PFSK-1 (cell line): Measurements from ENCODE around the gene GUCA1C.

Experiments
- FOXP2 ChIP-seq: optimal IDR thresholded peaks from 2 replicates; pipeline ENCODE3; 2011; ENCODE audit warnings: borderline replicate concordance, control low read depth, inconsistent platforms; ENCODE audit not compliant: insufficient read depth; ENCODE audit errors: extremely low read length, extremely low read depth
- POLR2AphosphoS5 ChIP-seq: IDR thresholded peaks from 2 replicates; pipeline ENCODE4 v1.6.1; 2012; ENCODE audit warnings: low read depth, mild to moderate bottlenecking, control low read depth, low read length, moderate library complexity
- REST ChIP-seq, 2 experiments: IDR thresholded peaks; 2 replicates each; pipeline versions ENCODE4 v1.6.1 to v1.8.0; 2011 to 2012; ENCODE audit warnings: low read depth in 2 of 2, low read length in 2 of 2, control low read depth in 1 of 2, inconsistent platforms in 1 of 2, mild to moderate bottlenecking in 1 of 2, moderate library complexity in 1 of 2; ENCODE audit not compliant: insufficient read depth in 1 of 2
- SIN3A ChIP-seq: IDR thresholded peaks from 2 replicates; pipeline ENCODE4 v1.6.1; 2012; ENCODE audit warnings: mild to moderate bottlenecking, low read length, moderate library complexity, borderline replicate concordance; ENCODE audit not compliant: insufficient read depth
- TAF1 ChIP-seq: IDR thresholded peaks from 2 replicates; pipeline ENCODE4 v1.6.1; 2012; ENCODE audit warnings: low read length, control low read depth, borderline replicate concordance; ENCODE audit not compliant: insufficient read depth

GRCh38 chr3:108983051-108983450 lies 29.4 kb upstream of the GUCA1C start:
- TF ChIP-seq FOXP2 (no peak), POLR2AphosphoS5 (no peak), SIN3A (no peak), REST (IDR thresholded peaks at IDR 0.05; ENCODE audit: insufficient read depth in 1 of 2, low read depth in 2 of 2, low read length in 2 of 2) (no peak), TAF1 (no peak)
